Fibroblast of mammary gland (primary cell): Measurements from ENCODE around the gene G6PC1.
"Not testable (repeated sequence)": the region's sequence is repeated elsewhere in the genome, so short reads cannot be mapped to it uniquely, and the experiment has no call there.

ENCODE experiments used
- DNase-seq: peaks from one replicate; pipeline ENCODE4 v3.0.0-alpha.2; 2010; ENCODE audit warnings: low read depth
- H3K4me3 ChIP-seq: 2 replicates; pipeline ENCODE4 v1.5.1; 2011; ENCODE audit warnings: low read depth, mild to moderate bottlenecking, low read length, moderate library complexity; ENCODE audit not compliant: control insufficient read depth
- TF ChIP-seq, protein P1 (sequence below): conservative IDR thresholded peaks from 2 replicates; pipeline ENCODE4 v1.5.1; 2011; ENCODE audit warnings: low read depth, low read length, inconsistent platforms; ENCODE audit not compliant: control insufficient read depth, insufficient read depth

The G6PC1 gene

DNA sequence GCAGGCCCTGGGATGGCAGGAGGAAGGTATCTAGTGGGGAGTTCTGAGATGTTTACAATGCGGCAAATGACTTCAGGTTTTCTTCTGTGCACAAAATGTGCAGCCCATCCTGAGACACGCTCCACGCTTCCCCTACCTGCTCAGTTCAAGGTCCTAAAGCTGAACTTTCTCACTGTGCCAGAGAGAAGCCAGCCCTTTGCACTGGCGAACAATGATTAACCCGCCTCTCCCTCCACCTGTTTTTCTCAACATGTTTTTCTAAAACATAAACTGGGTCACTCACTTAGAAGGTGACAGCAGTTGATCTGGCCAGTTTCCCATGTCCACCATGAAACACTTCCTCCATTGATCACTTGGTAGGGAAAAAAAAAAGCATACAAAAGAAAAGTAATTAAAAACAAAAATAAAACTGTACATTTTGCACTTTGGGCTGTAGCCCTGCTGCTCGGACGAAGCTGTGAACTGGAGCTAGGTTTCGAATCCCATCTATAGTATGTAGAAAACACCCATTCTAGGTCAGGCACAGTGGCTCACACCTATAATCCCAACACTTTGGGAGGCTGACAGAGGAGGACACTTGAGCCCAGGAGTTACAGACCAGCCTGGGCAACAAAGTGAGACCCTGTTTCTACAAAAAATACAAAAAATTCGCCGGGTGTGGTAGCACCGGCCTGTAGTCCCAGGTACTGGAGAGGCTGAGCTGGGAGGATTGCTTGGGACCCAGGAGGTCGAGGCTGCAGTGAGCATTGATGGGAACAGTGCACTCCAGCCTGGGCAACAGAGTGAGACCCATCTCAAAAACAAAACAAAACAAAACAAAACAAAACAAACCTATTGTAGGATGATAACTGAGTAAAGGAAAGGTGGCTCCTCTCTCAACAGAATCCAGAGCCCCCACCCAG, 6.1 kb upstream of the G6PC1 start:
- TF ChIP-seq, protein P1, sequence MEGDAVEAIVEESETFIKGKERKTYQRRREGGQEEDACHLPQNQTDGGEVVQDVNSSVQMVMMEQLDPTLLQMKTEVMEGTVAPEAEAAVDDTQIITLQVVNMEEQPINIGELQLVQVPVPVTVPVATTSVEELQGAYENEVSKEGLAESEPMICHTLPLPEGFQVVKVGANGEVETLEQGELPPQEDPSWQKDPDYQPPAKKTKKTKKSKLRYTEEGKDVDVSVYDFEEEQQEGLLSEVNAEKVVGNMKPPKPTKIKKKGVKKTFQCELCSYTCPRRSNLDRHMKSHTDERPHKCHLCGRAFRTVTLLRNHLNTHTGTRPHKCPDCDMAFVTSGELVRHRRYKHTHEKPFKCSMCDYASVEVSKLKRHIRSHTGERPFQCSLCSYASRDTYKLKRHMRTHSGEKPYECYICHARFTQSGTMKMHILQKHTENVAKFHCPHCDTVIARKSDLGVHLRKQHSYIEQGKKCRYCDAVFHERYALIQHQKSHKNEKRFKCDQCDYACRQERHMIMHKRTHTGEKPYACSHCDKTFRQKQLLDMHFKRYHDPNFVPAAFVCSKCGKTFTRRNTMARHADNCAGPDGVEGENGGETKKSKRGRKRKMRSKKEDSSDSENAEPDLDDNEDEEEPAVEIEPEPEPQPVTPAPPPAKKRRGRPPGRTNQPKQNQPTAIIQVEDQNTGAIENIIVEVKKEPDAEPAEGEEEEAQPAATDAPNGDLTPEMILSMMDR = no peak
- no peak for DNase-seq
- no peak overlapping the region for H3K4me3 ChIP-seq

GRCh38 chr17:42895185-42895555, 5.4 kb upstream of the G6PC1 start:
- TF ChIP-seq, protein P1 = no peak
- no peak overlapping the region for H3K4me3 ChIP-seq
- DNase-seq = peak; percentile 92

- TF ChIP-seq, protein P1 = no peak
- no peak for DNase-seq
- no peak overlapping the region for H3K4me3 ChIP-seq
These were observed 2.3 kb upstream of the G6PC1 start for GRCh38 chr17:42898147-42898811.

DNA sequence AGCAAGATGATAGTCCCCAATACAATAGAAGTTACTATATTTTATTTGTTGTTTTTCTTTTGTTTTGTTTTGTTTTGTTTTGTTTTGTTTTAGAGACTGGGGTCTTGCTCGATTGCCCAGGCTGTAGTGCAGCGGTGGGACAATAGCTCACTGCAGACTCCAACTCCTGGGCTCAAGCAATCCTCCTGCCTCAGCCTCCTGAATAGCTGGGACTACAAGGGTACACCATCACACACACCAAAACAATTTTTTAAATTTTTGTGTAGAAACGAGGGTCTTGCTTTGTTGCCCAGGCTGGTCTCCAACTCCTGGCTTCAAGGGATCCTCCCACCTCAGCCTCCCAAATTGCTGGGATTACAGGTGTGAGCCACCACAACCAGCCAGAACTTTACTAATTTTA, 618 bp upstream of the G6PC1 start:
- H3K4me3 ChIP-seq, DNase-seq: not testable (repeated sequence)

GRCh38 chr17:42901535-42902229, 1.1 kb downstream of the G6PC1 start:
- no peak for DNase-seq
- H3K4me3 ChIP-seq = no peak overlapping the region

DNA sequence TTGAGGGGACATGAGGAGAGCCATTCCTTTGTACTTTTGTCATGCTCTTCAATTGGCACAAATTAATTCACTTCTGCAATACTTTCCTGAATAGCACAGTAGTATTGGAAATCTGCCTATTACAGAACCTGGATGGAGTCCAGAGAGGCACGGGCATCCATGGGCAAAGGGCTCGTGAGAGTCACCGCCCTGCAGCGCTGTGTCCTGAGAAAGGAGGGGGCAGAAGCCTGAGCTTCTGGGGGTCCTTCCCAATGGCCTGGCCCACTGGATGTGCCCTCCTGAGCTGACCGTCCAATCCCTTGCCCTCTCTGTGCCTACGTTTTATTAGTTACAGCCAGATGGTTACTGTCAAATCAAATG, 3.5 kb downstream of the G6PC1 start:
- TF ChIP-seq, protein P1 = no peak
- DNase-seq = no peak
- H3K4me3 ChIP-seq = no peak overlapping the region

More at GRCh38 chr17:42901535-42902229, 1.1 kb downstream of the G6PC1 start:
- TF ChIP-seq, protein P1 = no peak

DNA sequence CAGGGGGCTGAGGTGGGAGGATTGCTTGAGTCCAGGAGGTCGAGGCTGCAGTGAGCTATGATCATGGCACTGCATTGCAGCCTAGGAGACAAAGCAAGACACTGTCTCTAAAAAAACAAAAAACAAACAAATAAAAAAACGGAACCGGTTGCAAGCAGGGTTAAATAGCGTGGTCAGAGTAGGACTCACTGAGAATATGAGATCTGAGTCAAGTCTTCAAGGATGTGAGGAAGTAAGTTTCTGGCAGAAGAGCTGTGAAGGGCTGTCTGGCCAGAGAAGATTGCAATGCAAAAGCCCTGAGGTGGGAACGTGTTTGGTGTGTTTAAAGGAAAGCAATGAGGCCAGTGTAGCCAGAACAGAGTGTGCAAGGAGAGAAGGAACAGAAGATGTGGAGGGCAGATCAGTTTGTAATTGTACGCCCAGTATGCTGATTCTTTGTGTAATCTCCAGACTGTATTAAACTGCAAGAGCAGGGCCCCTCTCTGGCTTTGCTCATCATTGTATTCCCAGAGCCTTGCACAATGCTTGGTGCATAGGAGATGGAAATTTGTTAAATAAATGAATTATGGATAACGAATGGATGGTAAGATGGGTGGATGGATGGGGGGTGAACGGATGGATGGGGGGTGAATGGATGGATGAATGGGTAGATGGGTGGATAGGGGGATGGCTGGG, 6.3 kb downstream of the G6PC1 start:
- H3K4me3 ChIP-seq = no peak overlapping the region
- DNase-seq = no peak
- TF ChIP-seq, protein P1 = no peak
